ENCODE measurements around the gene RARA.
A peak's percentile ranks its signal among the peaks of the same experiment; 100 is the strongest.
"Not testable (repeated sequence)": the region's sequence is repeated elsewhere in the genome, so short reads cannot be mapped to it uniquely, and the experiment has no call there.

Gene RARA

DNA sequence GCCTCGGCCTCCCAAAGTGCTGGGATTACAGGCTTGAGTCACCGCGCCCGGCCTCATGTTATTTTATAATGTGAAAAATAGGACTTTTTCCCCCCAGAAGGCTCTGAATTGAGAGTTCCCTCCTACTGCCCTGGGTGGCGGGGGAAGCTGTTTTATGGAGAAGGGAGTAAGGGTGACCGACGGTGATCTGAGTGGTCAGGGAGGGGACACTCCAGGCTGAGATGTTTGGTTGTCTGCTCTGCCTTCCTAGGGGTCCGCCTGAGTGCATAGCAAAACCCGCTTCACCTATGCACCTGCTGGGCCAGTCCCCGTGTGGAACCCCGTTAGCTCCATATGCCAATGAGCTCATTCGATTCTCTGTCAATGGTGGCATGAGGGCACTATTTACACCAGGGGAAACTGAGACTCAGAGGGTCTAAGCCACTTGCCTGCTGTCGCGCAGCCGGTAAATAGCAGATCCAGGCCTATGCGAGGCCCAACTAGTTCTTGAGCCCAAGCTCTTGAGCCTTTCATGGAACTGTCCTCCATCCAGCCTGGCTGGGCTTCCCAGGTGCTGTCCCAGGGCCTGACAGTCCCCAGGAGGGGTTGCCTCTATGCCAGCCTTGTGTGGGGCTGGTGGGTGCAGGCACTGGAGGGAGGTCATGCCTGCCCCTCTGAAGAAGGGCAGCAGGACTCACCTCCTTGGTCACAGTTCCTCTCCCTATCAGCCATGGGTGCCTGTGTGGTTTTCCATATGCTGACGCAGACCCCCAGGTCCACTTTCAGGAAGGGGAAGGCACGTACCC is 57.3 kb downstream of the RARA start:
- DNase-seq (ENCODE audit: low read depth), result no peak
- no peak overlapping the region for H3K4me3 ChIP-seq (ENCODE audit: low read depth, low read length)
- TF ChIP-seq, protein P1, sequence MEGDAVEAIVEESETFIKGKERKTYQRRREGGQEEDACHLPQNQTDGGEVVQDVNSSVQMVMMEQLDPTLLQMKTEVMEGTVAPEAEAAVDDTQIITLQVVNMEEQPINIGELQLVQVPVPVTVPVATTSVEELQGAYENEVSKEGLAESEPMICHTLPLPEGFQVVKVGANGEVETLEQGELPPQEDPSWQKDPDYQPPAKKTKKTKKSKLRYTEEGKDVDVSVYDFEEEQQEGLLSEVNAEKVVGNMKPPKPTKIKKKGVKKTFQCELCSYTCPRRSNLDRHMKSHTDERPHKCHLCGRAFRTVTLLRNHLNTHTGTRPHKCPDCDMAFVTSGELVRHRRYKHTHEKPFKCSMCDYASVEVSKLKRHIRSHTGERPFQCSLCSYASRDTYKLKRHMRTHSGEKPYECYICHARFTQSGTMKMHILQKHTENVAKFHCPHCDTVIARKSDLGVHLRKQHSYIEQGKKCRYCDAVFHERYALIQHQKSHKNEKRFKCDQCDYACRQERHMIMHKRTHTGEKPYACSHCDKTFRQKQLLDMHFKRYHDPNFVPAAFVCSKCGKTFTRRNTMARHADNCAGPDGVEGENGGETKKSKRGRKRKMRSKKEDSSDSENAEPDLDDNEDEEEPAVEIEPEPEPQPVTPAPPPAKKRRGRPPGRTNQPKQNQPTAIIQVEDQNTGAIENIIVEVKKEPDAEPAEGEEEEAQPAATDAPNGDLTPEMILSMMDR (IDR thresholded peaks at IDR 0.05; ENCODE audit: insufficient read depth, low read depth, low read length, missing control alignments), result no peak

DNA sequence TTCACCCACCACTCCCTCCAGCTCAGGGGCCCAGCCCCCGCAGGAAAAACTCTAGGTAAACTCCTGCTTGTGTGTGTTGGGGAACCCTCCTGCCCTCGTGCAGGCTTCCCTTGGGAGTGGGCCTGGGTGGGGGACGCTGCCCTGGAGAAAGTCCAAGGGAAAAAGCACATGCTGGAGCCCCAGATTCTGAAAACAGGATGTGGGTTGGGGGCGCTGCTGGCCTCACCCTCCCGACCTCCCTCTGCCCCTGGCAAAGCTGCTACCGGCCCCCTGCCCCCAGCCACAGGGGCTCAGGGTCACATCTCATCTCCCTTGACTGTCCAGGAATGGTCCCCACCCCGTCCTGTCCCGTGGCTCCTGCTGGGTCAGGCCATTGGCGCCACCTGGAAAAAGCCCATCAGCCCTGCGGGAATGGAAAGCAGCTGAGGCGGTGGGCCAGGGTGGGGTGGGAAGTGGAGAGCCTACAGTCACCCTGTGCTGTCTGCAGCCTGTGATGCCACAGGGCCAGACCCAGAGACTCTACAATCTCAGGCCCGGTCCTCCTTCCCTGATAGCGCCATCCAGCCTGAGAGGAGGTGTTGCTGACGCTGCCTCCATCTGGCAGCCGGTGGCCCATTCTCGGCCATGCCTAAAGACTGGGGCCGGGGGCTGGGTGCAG is 58.0 kb downstream of the RARA start:
- no peak overlapping the region for H3K4me3 ChIP-seq (ENCODE audit: low read depth, low read length)
- no peak for DNase-seq (ENCODE audit: low read depth)
- TF ChIP-seq, protein P1 (IDR thresholded peaks at IDR 0.05; ENCODE audit: insufficient read depth, low read depth, low read length, missing control alignments), result no peak

DNA sequence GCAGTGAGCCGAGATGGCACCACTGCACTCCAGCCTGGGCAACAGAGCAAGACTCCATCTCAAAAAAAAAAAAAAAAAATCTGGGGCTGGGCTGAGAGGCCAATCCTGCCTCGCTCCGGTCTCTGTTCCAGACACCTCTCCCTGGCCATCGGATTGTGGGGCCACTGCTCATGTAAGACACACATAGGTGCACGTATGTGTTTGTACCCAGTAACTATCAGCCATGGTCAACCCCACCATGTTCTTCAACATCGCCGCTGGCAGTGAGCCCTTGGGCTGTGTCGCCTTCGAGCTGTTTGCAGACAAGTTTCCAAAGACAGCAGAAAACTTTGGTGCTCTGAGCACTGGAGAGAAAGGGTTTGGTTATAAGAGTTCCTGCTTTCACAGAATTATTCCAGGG is 58.7 kb downstream of the RARA start:
- not testable (repeated sequence) for DNase-seq (ENCODE audit: low read depth)

DNA sequence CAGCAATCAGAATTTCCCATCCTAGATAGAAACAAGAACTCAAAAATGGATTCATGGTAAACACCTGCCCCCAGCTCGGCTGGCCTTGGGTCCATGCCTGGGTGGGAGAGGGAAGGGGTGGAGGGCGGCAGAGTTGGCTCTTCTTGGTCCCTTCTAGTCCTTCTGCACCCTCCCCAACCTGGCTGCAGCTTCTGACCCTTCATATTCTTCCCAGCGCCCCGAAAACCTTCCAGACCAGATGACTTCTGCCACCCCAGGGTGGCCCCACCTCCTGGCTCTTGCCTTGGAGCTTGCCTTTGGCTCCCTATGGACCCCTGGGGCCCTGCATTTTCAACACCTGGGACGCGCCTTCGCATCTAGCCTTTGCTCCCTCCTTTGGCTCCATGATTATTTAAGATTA is 60.9 kb downstream of the RARA start:
- TF ChIP-seq, protein P1 (IDR thresholded peaks at IDR 0.05; ENCODE audit: insufficient read depth, low read depth, low read length, missing control alignments), result no peak
- DNase-seq (ENCODE audit: low read depth), result no peak
- H3K4me3 ChIP-seq (ENCODE audit: low read depth, low read length), result no peak overlapping the region

More for the DNA sequence above, 58.7 kb downstream of the RARA start:
- not testable (repeated sequence) for H3K4me3 ChIP-seq (ENCODE audit: low read depth, low read length)

DNA sequence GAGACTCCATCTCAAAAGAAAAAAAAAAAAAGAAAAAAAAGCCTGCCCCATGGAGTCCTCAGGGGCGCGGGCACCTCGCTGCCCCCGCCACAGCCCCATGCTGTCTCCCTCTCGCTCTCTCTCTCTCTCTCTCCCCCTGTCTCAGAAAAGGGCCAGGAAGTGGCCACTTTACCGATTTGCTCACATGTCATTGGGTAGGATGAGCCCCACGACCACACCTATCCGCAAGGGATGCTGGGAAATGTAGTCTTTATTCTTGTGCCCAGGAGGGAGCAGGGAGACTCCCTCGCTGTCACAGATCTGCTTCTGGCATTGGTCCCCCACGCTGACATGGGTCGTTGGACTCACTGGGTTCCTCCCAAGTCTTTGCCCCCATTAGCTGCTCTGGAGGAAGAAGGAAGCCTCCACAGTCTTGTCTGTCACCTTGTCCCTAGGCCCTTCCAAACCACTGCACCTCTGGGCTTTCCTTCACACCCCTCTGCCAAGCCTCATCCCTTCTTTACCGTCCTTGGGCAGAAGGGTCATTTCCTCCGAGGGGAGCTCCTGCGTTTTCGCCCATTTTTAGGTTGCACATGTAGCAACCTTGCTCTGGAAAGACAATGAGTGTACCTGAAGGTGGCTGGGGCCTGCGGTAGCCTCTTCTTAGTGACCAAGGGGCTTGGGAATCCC is 62.4 kb downstream of the RARA start:
- peak; percentile 66 for DNase-seq (ENCODE audit: low read depth)
- TF ChIP-seq, protein P1 (IDR thresholded peaks at IDR 0.05; ENCODE audit: insufficient read depth, low read depth, low read length, missing control alignments), result no peak
- no peak overlapping the region for H3K4me3 ChIP-seq (ENCODE audit: low read depth, low read length)

DNA sequence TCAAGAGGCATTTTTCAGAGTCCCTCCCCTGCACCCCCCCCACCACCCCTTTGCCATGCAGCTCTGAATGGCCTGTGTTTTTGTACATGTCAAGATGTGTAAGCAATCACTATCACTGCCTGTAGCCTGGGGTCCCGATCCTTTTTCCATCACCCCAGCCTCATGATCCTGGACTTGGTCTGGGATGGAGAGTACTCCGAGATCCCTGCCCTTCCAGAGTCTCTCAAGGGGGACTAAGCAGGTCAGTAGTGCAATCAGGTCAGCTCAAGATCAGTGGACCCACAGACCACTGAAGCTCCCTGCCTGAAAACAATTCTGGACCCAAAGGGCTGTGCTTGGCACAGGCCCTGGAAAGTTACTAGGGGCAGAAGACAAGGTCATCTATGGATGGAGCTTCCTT is 63.1 kb downstream of the RARA start:
- H3K4me3 ChIP-seq (ENCODE audit: low read depth, low read length), result no peak overlapping the region
- TF ChIP-seq, protein P1 (IDR thresholded peaks at IDR 0.05; ENCODE audit: insufficient read depth, low read depth, low read length, missing control alignments), result no peak
- no peak for DNase-seq (ENCODE audit: low read depth)

DNA sequence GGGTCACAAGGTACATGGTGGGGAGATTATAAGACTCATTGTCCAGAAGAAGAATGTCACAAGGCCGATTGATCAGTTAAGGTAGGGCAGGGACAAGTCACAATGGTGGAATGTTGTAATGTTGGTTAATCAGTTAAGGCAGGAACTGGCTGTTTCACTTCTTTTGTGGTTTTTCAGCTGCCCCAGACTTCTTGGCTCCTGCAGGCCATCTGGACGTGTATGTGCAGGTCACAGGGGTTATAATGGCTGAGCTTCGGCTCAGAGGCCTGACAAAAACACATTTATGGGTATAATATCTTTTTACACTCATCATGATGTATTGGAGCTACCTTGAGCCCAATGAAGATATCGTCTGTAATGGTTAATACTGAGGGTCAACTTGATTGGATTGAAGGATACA is 63.7 kb downstream of the RARA start:
- not testable (repeated sequence) for DNase-seq (ENCODE audit: low read depth)

More for the DNA sequence above, 63.7 kb downstream of the RARA start:
- not testable (repeated sequence) for H3K4me3 ChIP-seq (ENCODE audit: low read depth, low read length)

All from GM12865 (cell line).